Ammon's horn (tissue), 1 donor: ENCODE measurements around the gene RAB3B.
"Not testable (repeated sequence)": the region's sequence is repeated elsewhere in the genome, so short reads cannot be mapped to it uniquely, and the experiment has no call there.

ENCODE experiments used
- DNase-seq: peaks from one replicate; pipeline ENCODE4 v3.0.0-alpha.2; 2016; ENCODE audit warnings: low spot score

The RAB3B gene, protein sequence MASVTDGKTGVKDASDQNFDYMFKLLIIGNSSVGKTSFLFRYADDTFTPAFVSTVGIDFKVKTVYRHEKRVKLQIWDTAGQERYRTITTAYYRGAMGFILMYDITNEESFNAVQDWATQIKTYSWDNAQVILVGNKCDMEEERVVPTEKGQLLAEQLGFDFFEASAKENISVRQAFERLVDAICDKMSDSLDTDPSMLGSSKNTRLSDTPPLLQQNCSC

DNA sequence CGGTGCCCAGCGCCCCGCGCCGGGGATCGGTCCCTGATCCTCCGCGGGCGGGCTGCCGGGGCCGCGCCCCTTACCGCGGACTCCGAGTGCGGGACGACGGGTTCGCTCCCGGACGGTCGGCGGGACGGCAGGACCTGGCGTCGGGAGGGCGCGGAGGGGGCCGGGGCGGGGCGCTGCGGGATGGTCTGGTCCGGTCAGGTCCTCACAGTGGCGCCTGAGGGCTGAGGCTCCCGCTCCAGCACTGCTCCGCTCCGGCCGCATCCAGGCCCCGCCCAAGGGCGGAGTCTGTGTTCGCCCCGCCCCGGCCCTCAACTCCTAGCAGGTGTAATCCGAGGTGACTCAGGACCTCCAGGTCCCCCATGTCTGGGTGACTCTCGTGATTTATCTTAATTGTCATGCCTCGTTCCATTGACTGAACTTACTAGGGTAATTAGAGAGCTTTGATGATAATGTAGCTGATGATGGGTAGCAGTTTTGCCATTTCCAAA, at the start of gene RAB3B:
Gene RAB3B (minus strand): TSS at position 223 of the 488 bp plus-strand sequence. CDS start 13,583 bp downstream, outside the sequence.
- peak; percentile 7 for DNase-seq

DNA sequence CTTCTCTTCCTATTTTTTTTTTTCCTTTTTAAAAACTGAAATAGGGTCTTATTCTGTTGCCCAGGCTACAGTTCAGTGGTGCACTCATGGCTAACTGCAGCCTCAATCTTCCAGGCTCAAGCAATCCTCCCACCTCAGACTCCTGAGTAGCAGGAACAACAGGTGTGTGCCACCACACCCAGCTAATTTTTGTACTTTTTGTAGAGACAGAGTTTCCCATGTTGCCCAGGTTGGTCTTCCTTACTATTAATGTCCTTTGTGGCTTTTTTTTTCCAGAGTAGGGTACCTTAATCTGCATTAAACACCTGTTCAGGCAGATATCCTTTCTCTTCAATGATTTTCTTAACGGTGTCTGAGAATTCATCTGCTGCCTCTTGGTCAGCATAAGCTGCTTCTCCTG, 47.4 kb upstream of the RAB3B start:
- DNase-seq, result no peak

DNA sequence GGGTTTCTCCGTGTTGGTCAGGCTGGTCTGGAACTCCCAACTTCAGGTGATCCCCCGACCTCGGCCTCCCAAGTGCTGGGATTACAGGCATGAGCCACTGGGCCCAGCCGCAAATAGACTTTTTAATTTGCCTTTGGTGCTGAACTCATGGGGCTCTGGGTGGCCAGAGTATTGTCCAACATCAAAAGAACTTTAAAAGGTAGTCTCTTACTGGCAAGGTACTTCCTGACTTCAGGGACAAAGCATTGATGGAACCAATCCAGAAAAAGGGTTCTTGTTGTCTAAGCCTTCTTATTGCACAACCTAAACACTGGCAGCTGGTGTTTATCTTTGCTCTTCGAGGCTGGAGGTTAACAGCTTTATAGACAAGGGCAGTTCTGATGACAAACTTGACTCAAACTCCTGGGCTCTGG, 46.9 kb upstream of the RAB3B start:
- no peak for DNase-seq

DNA sequence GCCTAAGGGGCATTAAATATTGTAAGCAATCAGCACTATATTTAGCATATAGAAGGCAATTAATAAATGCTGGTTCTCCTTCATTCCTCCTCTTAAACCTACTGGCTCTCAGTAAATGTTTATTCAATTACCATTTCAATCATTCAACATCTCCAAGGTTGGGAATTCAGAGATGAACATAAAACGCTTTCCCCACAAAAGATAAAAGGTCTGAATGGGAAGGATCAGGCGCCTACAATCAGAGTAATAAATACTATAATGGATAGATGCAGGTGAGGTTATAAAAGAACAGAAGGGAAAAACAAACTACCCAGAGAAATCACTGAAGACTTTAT, 43.5 kb upstream of the RAB3B start:
- no peak for DNase-seq

DNA sequence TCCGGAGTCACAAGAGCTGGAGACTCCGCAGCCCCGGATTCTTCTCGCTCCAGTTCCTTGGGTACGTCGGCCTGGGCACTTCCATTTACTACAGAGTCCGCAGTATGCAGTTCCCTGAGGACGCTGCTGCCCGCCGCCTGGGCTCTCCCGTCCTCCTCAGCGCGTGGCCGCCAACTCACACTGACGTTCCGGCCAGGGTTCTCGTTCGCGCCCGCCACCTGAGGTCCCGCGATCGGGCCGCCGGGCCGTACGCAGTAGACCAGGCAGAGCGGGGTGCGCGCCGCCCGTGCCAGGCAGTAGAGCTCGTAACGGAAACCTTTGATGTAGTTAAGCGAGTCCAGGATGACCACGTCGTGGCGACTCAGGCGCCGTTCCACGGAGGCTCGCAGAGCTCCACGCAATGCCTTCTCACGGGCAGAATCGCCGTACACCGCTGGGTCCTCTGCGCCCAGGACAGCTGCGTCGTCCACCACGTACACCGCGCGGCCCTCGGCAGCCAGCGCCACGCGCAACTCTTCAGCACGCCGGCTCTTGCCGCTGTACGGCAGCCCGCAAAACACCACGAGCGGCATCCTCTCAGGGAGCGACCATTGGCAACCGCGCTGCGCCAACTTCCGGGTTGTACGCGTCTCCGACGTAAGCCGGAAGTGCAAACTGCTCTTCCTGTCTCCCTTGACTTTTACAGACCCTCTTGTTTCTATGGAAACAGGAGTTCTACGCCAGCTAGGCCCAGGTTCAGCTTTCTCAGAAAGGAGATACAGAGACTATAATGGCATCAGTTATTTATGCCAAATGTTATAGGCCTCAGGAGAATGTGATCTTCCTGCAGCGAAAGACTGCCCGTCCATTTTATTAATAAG, 42.9 kb upstream of the RAB3B start, which contains the start of gene KTI12:
Gene KTI12 (minus strand): TSS at position 621 of the 860 bp plus-strand sequence. CDS start 49 bp downstream, at position 572.
- DNase-seq, result peak; percentile 95

DNA sequence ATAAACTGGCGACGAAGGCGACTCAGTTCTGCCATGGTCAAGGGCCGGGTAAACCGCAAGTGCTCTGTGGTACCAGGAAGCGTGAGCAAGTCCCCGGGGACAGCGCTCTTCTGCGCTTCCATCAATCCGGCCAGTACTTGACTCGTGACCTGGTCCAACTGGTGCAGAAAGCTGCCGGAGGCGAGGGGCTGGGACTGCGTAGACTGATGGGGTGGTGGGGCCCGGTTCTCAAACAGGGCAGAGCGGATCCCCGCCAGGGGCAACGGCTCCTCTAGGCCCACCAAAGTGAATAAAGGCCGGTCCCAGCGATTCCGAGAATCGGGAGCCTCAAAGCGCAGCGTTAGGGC, 42.3 kb upstream of the RAB3B start:
- DNase-seq, result peak; percentile 18

DNA sequence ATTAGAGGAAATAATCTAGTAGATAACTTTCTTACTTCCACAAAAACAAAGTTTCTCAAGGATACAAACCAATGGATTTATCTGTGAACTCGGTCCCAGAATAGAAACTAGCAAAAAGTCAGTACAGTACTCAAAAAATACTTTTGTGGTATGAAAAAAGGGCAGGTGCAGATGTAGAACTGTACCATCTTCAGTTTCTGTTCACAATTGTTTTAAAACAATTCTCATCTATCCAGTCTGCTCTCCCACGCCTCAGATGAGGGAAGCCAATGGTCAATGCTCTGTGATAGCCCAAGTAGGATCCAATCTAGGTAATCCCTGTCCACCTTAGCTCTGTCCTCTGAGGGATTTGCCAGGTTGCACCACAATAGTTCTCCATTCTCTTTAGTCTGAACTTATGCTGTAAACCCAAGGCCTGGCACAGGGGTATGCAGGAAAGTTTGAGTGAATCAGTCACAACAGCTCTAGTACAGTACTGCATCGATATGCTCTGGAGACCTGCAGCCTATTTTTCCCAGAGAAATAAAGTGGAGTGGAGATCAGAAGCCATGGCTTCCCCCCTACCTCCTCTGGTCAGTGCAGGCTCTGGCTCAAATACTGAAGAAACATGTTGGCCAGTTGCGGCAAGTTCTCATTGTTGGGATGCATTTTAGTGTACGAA, 41.8 kb upstream of the RAB3B start:
- DNase-seq, result no peak

DNA sequence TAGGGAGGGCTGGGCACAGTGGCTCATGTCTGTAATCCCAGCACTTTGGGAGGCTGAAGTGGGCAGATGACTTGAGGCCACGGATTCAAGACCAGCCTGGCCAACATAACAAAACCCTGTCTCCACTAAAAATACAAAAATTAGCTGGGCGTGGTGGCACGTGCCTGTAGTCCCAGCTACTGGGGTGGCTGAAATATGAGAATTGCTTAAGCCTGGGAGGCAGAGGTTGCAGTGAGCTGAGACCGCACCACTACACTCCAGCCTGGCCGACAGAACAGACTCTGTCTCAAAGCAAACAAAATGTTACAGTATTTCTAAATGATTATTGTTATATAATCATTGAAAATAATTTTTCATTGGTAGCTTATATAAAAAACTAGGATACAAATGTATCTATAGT, 38.3 kb upstream of the RAB3B start:
- DNase-seq, result not testable (repeated sequence)

DNA sequence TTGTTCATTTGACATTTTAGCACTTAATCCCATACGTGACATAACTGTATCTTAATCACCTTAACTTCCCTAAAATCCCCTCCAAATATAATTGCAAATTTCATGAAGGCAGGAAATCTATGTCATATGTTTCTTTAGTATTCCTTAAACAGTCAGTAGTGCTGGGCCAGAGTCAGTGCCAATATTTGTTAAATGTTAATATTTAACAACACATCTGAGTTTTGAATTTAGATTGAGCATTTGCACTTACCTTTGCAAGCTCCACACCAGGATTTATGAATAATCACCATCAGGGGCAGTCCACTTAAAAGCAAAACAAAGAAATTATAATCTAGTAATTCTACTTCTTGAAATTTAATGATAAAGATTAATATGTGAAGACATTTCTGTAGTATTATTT, 37.8 kb upstream of the RAB3B start:
- DNase-seq, result no peak

DNA sequence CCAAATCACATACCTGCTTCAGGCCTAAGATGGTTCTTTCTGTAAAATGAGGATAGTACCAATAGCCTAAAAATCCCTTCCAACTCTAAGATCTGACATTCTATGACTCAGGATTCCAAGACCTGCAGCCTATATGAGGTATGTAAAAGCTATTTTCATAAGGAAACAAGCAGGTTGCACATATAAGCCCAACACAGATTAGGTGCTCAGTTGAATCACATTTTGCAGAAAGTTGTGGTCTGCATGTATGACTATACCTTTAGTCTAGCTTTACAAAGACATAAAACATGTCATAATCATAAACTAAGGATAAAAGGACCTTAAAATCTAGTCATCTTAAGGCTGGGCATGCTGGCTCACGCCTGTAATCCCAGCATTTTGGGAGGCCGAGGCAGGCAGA, 35.8 kb upstream of the RAB3B start:
- no peak for DNase-seq

DNA sequence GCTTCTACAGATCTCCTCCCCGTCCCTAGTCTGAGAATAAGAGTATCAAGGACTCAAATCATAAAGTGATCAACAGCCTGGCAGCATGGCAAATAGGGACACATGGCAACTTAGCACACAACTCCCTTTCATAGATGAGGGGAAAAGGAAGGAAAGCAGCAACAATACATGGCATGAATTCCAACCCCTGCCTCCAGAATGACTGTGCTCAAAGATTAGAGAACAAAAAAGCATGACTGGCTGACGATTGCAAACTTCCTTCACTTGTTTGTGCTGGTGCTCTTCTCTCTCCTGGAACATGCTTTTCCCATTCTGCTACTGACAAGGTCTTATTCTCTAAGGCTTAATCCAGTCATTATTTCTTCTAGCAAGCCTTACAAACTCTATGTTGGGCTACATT, 31.6 kb upstream of the RAB3B start:
- DNase-seq, result no peak

DNA sequence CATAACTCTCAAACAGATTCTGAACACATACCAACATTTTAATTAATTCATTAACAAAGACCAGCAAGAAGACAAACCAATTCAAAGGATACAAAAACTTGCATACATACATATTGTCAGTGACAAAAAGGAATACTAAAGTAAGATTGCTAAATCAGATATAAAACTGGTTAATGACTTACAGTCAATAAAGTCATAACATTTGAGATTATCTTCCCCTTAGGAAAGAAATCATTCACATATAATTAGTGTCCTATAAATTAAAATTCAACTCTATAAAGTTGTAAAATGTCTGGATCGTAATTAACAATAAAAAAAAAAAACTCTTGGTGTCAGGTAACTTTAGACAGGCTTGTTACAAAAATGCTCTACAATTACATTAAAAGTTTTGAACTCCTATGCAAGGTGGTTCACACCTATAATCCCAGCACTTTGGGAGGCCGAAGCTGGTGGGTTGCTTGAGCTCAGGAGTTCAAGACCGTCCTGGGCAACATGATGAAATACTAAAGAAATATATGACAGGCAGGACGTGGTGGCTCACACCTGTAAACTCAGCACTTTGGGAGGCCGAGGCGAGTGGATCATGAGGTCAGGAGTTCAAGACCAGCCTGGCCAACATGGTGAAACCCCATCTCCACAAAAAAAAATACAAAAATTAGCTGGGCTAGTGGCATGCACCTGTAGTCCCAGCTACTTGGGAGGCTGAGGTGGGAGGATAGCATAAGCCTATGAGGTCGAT, 17.7 kb upstream of the RAB3B start:
- no peak for DNase-seq

DNA sequence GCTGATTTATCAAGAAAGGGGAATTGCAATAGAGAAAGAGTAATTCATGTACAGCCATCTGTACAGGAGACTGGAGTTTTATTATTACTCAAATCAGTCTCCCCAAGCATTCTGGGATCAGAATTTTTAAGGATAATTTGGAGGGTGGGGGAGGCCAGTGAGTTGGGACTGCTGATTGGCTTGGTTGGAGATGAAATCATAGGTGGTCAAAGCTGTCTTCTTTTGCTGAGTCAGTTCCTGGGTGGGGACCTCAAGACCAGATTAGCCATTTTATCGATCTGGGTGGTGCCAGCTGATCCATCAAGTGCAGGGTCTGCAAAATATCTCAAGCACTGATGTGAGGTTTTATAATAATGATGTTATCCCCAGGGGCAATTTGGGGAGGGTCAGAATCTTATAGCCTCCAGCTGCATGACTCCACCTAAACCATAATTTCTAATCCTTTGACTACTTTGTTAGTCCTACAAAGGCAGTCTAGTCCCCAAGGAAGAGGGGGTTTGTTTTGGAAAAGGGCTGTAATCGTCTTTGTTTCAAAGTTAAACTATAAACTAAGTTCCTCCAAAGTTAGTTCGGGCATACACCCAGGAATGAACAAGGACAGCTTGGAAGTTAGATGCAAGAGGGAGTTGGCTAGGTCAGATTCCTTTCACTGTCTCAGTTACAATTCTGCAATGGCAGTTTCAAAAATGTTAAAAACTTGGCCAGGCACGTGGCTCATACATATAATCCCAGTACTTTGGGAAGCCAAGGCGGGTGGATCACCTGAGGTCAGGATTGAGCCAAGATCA, 16.9 kb upstream of the RAB3B start:
- DNase-seq, result no peak

DNA sequence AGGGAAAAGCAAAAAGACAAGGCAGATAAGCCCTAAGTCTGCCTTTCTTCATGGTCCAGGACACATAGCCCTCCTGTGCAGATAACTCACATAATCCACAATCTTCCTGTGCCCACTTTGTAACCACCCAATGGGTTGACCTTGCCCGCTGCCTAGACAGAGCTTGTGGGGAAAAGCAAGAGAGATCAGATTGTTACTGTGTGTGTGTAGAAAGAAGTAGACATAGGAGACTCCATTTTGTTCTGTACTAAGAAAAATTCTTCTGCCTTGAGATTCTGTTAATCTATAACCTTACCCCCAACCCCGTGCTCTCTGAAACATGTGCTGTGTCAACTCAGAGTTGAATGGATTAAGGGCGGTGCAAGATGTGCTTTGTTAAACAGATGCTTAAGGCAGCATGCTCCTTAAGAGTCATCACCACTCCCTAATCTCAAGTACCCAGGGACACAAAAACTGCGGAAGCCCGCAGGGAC, 15.6 kb upstream of the RAB3B start:
- not testable (repeated sequence) for DNase-seq

DNA sequence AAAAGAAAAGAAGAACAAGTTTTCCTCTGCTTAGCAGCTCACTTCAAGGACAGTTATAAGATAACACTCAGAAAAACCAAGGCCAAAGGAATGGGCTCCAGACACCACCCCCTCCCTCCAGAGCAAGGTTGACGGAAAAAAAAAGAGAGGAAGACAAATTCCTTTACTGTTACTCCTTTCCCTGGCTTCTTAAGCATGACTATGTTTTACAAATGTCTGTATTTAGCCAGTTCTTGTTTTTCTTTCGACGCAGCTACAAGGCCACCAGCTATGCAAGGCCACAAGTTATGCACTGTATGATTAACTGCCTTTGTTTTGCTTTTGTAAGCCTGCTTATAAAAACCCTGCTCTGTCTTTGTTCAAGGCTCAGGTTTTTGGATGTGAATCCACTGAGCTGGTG, 15.0 kb upstream of the RAB3B start:
- not testable (repeated sequence) for DNase-seq

DNA sequence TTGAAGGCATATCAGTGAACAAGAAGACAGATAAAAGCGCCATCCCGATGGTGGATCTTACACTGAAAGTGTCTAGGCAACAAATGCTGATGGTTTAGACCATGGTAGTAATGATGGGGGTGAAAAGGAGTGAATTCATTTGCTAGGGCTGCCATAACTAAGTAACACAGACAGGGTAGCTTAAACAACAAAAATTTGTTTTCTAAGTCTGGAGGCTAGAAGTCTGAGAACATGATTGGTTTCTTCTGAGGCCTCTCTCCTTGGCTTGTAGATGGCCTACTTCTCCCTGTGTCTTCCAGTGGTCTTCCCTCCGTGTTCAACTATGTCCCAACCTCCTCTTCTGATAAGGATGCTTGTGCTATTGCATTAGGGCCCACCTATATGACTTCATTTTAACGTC, 13.4 kb upstream of the RAB3B start:
- no peak for DNase-seq

DNA sequence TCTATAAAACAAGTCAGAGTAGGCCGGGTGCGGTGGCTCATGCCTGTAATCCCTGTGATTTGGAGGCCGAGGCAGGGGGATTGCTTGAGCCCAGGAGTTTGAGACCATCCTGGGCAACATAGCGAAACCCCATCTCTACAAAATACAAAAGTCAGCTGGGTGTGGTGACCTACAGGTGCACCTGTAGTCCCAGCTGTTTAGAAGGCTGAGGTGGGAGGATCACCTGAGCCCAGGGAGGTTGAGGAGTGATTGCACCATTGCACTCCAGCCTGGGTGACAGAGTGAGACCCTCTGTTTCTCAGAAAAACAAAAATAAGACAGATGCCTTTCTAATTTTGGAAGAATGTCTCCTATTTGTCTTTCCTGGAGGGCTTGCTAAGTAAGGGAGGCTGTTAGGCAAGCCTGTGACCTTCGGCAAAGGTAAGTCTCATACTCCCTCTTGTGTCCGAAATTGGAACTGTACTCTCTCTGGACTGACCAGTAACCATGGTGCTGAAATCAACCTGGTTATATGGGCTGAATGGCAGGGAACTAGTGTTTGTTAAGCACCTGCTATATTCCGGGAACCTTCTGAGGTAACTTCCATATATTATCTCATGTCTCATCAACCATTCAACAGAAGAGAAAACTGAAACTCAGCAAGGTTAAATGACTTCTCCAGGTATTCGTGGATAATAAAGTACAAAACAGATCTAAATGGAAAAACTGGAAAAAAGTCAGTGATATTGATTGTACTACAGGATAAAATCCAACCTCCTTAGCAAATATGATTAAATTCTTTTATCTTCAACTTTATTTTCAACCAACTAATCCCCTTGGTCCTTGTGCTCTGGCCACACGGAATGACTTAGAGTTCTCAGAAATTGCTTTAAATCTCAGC, 11.8 kb upstream of the RAB3B start:
- peak; percentile 89 for DNase-seq

DNA sequence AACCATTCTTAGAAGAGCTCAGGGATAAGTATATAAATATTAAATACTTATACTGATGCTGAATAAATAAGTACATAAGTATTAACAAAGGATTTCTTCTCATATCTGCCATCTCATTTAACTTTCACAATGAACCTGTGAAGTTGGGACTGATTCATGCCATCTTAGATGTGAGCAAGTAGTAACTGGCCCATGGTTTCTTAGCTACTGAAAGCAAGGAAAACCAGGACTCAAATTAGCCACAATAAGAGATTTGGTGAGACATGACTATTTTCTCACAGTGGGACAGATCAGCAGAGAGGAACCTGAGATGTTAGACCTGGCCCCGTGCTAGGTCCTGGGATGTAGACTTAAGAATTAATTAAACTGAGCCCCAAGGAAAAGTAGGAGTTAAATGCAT, 8.2 kb upstream of the RAB3B start:
- DNase-seq, result no peak

DNA sequence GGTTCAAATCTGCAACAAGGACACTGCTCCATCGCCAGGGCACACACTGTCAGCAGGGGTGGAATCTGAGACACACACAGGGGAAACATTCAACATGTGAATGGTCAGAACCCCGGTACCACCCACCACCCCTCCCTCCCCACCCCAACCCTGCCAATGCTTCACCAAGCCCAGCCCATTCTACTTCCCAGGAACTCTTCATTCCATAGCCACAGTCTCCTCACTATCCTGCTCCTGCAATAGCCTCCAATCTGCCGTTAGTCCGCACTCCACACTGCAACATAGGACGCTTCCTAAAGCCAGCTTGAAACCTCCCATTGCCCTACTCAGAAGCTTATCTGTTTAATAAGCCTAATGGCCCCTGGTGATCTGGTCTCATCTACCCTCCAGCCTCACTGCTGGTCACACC, 7.5 kb upstream of the RAB3B start:
- no peak for DNase-seq
